Small intestine (tissue), 7 donors: Measurements from ENCODE around the gene PLXDC2. TPM values are rescaled to one million over a fixed set of nuclear protein-coding genes. Genes with fewer than 3 reads are reported as not detected.

Experiments
- DNase-seq, 2 donors: peaks; one replicate each; pipeline versions ENCODE4 v3.0.0 to v3.0.0-alpha.2; 2013
- FAIRE-seq: peaks from 2 replicates; lab custom pipeline; 2012; peaks lifted over from hg19 to GRCh38; lab: Jason Lieb, UNC
- H3K27ac ChIP-seq, 3 donors: one replicate each; pipeline ENCODE4 v1.5.1; 2013; ENCODE audit warnings: low read length in 2 of 3, mild to moderate bottlenecking in 2 of 3, control low read depth in 1 of 3, inconsistent platforms in 1 of 3, low read depth in 1 of 3, moderate library complexity in 1 of 3
- H3K27me3 ChIP-seq, 3 donors: one replicate each; pipeline ENCODE4 v1.6.1; 2013; ENCODE audit warnings: low read length in 3 of 3, inconsistent platforms in 1 of 3; ENCODE audit not compliant: control insufficient read depth in 3 of 3, insufficient read depth in 3 of 3
- H3K36me3 ChIP-seq, 3 donors: one replicate each; pipeline ENCODE4 v1.6.1; 2013; ENCODE audit warnings: low read length in 3 of 3, inconsistent platforms in 1 of 3, low read depth in 1 of 3, mild to moderate bottlenecking in 1 of 3, moderate library complexity in 1 of 3; ENCODE audit not compliant: control insufficient read depth in 3 of 3, insufficient read depth in 2 of 3
- H3K4me1 ChIP-seq, 3 donors: one replicate each; pipeline ENCODE4 v1.6.1; 2013; ENCODE audit warnings: low read length in 2 of 3, inconsistent platforms in 1 of 3, low read depth in 1 of 3, mild to moderate bottlenecking in 1 of 3, moderate library complexity in 1 of 3; ENCODE audit not compliant: control insufficient read depth in 3 of 3, insufficient read depth in 2 of 3
- H3K4me3 ChIP-seq, 3 donors: one replicate each; pipeline ENCODE4 v1.5.1; 2013; ENCODE audit warnings: low read length in 3 of 3, control low read depth in 1 of 3, inconsistent platforms in 1 of 3, low read depth in 1 of 3, mild to moderate bottlenecking in 1 of 3, moderate library complexity in 1 of 3
- H3K9me3 ChIP-seq, 2 donors: one replicate each; pipeline ENCODE4 v1.6.1; 2013; ENCODE audit warnings: low read depth in 1 of 2, low read length in 1 of 2; ENCODE audit not compliant: control insufficient read depth in 2 of 2, insufficient read depth in 1 of 2
- WGBS, 3 donors: extraction: QIAGEN DNeasy Blood & Tissue Kit; methylation state at CpG; one replicate each; pipeline ENCODE4 v1.1.7; 2013; 5-methylcytosine and 5-hydroxymethylcytosine counted together
- polyA plus RNA-seq, 4 donors: library from polyadenylated mRNA; stranded (reverse) in 3 of 4; unstranded in 1 of 4; fragments of 200-250 nt in 3 of 4; fragments of 120-200 nt in 1 of 4; gene quantifications; one replicate each; pipeline versions ENCODE4 v1.2.1 to v1.2.3, GENCODE V29; 2013
- donor health status: healthy with polysubstance abuse.
- donor health status: control.
- donor health status: control.
- donor health status: Bipolar disorder and iron deficiency.
- donor health status: healthy.

The PLXDC2 gene
- polyA plus RNA-seq, 4 donors = 0.81 to 18.3 (median 3.4) TPM

DNA sequence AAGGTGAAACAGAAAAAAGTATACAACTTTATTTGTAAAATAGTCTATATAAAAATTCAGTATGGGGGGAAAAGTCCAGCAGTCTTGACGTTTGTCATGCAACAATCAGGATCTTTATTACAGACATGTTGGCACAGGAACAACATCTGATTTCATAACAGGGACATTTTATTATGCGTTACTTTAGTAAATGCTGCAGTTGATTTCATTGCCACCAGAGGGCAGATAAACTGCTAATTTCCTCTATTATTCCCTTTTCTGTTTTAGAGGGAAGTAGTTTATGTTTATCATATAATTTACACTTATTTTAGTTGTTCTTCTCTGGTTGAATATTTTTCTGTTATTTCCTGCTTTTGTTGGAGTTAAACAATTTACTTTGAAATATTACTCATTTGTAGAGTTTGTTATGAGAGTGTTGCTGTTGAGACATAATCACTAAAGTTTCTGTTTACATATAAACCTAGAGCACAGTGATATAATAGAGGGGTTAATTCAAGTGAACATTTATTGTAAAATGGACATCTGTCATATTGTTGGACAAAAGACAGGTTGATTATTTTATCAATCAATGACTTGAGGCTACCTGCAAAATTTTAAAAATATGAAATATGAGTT is 3.3 kb downstream of the PLXDC2 start:
- no peak overlapping the region for H3K4me3 ChIP-seq

DNA sequence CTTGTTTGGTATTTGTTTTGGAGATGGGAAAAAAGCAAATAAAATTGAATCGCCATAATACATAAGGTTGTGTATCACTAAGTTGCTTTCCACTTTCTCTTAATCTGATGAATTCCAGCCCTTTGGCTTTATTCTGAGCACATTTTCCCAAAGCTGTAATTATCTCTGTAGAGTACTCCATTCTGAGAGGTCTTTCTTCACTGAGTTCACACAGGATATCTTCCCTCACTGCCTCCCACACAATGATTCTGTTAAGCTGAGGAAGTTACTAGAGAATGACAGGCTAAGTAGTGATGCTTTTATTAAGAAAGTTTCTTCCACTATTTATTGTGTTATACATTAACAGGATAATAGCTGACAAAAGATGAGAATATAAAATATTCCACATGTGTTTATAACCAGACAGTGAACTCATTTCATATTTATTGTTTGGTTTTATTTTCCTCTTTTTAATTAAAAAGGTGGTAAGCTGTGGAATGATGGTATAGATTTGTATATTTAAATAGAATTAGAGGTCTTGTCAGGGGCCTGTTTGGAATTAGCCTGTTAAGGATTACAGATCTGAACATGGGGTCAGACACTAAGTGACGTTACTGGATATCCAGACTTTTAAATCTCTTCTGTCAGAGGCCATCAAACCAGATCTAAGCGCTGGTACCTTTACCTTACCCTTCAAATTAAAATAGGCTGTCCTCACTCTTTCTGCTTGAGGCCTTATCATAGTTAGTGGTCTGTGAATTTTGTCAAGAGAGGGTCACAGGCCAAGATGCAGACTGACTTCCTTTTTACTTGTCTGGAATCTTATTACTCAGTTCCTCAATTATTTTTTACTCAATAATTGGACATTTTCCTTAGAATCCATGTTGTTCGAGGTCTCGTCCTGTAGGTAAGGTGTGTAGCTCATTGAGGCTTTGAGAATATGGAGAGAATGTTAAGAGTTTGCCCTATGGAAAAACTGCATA is 8.4 kb downstream of the PLXDC2 start:
- no peaks in the 10 kb centered on the region for H3K27me3 ChIP-seq
- H3K4me1 ChIP-seq = no peaks in the 10 kb centered on the region
- WGBS, 3 donors = 75 to 86% (median 79%) methylated on average over 5 of the region's 5 CpGs
- no peak for FAIRE-seq
- peaks cover 0 to 7% (median 0%) of the 10 kb centered on the region in 3 donors for H3K36me3 ChIP-seq
- DNase-seq = no peak
- no peak overlapping the region for H3K4me3 ChIP-seq
- no peak overlapping the region for H3K27ac ChIP-seq
- H3K9me3 ChIP-seq = no peaks in the 10 kb centered on the region

More for the DNA sequence above, 3.3 kb downstream of the PLXDC2 start:
- DNase-seq (peak; percentile 77 to 80), FAIRE-seq (peak; percentile 88)
- WGBS, 3 donors = 0 to 2% (median 2%) methylated on average over 2 of the region's 2 CpGs
- peaks cover 0 to 2% (median 2%) of the 10 kb centered on the region in 3 donors for H3K4me1 ChIP-seq
- no peak overlapping the region for H3K27ac ChIP-seq
- peaks cover 0 to 7% (median 0%) of the 10 kb centered on the region in 3 donors for H3K36me3 ChIP-seq
- H3K27me3 ChIP-seq = no peaks in the 10 kb centered on the region
- no peaks in the 10 kb centered on the region for H3K9me3 ChIP-seq

DNA sequence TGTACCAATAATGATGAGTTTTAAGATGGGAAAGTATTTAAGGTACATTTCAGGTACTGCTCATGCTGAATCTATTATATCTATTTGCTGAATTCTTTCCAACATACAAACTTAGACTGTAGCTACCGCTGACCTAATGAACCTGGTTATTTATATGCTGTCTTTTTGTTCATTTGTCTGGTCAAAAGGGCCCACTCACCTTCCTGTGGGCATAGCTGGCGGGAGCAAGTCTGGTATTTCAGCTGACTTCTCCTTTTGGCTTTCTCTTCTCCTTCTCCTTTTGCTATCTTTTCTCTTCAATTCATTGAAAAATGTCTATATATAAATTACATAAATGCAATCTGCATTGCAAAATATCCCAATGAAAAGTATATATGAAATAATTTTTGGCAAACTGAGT is 9.5 kb downstream of the PLXDC2 start:
- FAIRE-seq = no peak
- DNase-seq = no peak
- H3K4me3 ChIP-seq = no peak overlapping the region
- 65 to 88% (median 76%) methylated on average over 2 of the region's 2 CpGs for WGBS, 3 donors
- H3K4me1 ChIP-seq = no peaks in the 10 kb centered on the region
- H3K27me3 ChIP-seq = no peaks in the 10 kb centered on the region
- H3K9me3 ChIP-seq = no peaks in the 10 kb centered on the region
- H3K36me3 ChIP-seq = peaks cover 0 to 5% (median 0%) of the 10 kb centered on the region in 3 donors
- no peak overlapping the region for H3K27ac ChIP-seq

DNA sequence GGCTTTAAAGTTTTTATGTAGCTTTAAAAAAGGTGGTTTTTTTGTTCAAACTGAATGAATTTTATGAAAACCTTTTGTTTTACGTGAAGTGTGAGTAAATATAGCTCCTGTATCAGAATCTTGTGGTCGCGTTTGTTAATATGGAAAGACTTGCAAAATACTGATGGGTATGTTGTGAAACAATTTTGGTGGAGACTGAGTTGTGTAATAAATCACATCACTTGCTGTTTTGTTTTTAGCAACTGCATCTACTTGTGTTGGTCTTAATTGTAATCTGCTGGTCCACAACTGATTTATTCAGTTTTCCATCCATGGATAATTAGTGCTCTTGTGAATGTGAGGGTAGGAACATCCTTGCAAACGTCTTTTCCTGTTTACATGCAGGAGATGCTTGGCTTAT is 10.5 kb downstream of the PLXDC2 start:
- no peak overlapping the region for H3K4me3 ChIP-seq
- H3K9me3 ChIP-seq = no peaks in the 10 kb centered on the region
- FAIRE-seq = no peak
- no peaks in the 10 kb centered on the region for H3K4me1 ChIP-seq
- peak in 1 of 2 donors; percentile 5 for DNase-seq
- no peaks in the 10 kb centered on the region for H3K36me3 ChIP-seq
- H3K27ac ChIP-seq = peak overlapping the region in 1 of 3 donors; percentile 8
- 48 to 64% (median 57%) methylated on average over 4 of the region's 4 CpGs for WGBS, 3 donors
- H3K27me3 ChIP-seq = no peaks in the 10 kb centered on the region

DNA sequence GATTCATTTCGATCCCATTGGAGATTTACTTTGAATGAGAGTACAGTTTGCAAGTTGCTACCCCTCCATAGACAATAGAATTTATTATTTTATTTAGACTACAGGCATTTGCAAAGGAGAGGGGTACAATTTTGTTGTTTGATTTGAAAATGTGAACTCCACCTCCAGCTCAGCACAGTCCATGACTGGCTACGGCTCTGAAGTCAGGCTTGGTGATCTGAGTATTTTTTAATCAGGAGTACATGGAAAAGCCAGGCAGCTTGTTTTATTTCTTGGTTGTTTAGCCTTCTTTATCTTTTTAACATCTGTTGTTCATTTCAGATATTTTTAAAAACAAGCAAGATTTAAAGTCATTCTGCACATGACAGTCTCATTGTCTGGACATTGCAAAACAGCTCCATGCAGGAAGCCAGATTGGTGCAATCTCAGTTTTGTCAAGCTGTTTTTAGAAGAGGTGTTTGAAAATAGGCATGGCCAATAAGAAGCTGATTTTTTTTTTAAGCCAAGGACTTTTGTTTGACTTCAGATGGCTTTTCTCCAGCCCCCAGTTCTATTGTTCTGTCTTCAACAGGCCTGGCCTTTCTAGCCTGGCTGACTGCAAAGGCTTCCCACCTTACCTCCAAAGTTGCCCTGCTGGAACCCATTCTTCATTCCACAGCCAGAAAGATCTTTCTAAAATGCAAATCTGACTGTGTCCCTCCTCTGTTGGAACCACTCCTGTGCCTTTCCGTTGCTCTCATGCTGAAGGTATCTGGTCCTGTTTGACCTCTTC is 12.2 kb downstream of the PLXDC2 start:
- 77 to 94% (median 78%) methylated on average over 3 of the region's 3 CpGs for WGBS, 3 donors
- FAIRE-seq (no peak), DNase-seq (no peak)
- Histone ChIP-seq H3K27me3 (no peaks in the 10 kb centered on the region), H3K4me3 (no peak overlapping the region), H3K4me1 (no peaks in the 10 kb centered on the region), H3K36me3 (no peaks in the 10 kb centered on the region), H3K9me3 (no peaks in the 10 kb centered on the region), H3K27ac (peak overlapping the region in 1 of 3 donors; percentile 61)

DNA sequence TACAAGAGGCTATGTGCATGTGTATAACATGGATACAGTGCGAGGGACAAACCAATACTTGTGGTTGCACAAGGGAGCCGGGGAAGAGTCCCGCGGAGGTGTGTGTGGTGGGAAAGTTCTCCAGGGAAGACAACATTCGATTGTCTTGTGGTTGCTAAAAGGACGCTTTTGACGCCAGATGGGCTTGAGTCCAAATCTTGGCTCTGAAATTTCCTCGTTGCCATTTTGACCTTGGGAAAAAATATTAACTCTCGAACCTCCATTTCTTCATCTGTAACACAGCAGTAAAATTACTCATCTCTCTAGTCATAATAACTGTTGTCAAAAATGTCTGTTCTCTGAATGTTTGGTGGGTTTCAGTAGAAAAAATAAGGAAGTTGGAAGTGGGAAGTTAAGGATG is 16.5 kb downstream of the PLXDC2 start:
- no peaks in the 10 kb centered on the region for H3K27me3 ChIP-seq
- no peaks in the 10 kb centered on the region for H3K4me1 ChIP-seq
- H3K9me3 ChIP-seq = no peaks in the 10 kb centered on the region
- DNase-seq = no peak
- no peak for FAIRE-seq
- WGBS, 3 donors = 50 to 79% (median 68%) methylated on average over 9 of the region's 9 CpGs
- H3K27ac ChIP-seq = no peak overlapping the region
- H3K4me3 ChIP-seq = no peak overlapping the region
- no peaks in the 10 kb centered on the region for H3K36me3 ChIP-seq

DNA sequence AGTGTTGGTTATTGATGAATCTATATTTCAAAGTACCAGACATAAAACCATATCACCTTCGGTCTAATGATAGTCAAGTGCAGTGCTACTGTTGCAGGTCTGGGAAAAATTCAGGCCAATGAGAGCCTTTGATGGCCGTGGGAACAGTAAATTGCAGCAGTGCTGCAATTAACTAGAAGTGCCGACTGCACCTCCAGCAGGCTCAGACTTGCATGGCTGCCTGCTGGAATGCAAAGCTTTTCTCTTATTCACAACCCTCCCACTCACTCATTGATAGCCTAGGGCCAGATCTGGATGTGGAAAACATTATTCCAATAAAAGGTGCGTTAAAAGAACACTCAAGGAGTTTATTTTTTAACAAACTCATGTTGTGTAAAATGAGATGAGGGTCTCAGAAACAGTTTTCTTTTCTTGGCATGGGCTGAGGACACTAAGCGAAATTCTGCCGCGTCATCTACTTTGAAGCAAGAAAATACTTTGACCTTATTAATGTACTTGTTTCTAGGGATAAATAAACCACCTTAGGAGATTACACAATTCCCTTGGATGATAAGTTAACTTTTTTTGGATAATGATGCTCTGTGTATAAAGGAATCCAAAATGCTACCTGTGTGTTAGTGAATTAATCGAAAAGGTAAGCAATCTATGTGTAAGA is 17.1 kb downstream of the PLXDC2 start:
- no peak for DNase-seq
- Histone ChIP-seq H3K36me3 (no peaks in the 10 kb centered on the region), H3K27ac (no peak overlapping the region), H3K4me3 (no peak overlapping the region), H3K27me3 (no peaks in the 10 kb centered on the region), H3K9me3 (no peaks in the 10 kb centered on the region), H3K4me1 (no peaks in the 10 kb centered on the region)
- FAIRE-seq = no peak
- 79 to 90% (median 84%) methylated on average over 8 of the region's 8 CpGs for WGBS, 3 donors

DNA sequence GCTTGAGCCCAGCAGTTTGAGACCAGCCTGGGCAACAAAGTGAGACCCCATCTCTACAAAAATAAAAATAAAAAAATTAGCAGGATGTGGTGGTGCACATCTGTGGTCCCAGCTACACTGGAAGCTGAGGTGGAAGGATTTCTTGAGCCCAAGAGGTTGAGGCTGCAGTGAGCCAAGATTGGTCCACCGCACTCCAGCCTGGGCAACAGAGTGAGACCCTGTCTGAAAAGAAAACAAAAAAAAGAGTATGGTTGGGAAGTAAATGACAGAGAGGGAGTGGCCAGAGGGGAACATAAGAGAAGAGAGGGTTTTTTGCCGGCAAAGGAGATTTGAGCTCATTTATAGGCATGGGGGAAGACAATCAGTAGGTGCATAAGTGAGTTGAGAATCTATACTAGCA is 19.7 kb downstream of the PLXDC2 start:
- H3K27me3 ChIP-seq = no peaks in the 10 kb centered on the region
- no peaks in the 10 kb centered on the region for H3K4me1 ChIP-seq
- H3K4me3 ChIP-seq = no peak overlapping the region
- no peak overlapping the region for H3K27ac ChIP-seq
- 94 to 98% (median 94%) methylated on average over 2 of the region's 2 CpGs for WGBS, 3 donors
- FAIRE-seq (no peak), DNase-seq (no peak)
- H3K9me3 ChIP-seq = no peaks in the 10 kb centered on the region
- no peaks in the 10 kb centered on the region for H3K36me3 ChIP-seq
